SU-DHL-6 (cell line): Measurements from ENCODE around the gene GUCY1A1.

Experiments used
- H2AFZ ChIP-seq: fragments of 200-600 bp; sonication (generic); 2 replicates; pipeline ENCODE4 v1.6.1; 2014; ENCODE audit warnings: low read depth, mild to moderate bottlenecking, moderate library complexity, mixed read lengths, antibody characterized with exemption, low read length; ENCODE audit not compliant: severe bottlenecking
- H3F3A ChIP-seq: fragments of 200-600 bp; shearing (Covaris generic); 2 replicates; pipeline ENCODE4 v1.6.0; 2016; ENCODE audit warnings: antibody characterized with exemption, mild to moderate bottlenecking; ENCODE audit not compliant: insufficient read depth
- H3K27ac ChIP-seq: fragments of 200-600 bp; sonication (generic); 2 replicates; pipeline ENCODE4 v1.5.1; 2016; ENCODE audit warnings: low read depth, mild to moderate bottlenecking, low read length, moderate library complexity, mixed read lengths
- H3K27me3 ChIP-seq: fragments of 200-600 bp; sonication (generic), shearing (Covaris generic); 2 replicates; pipeline ENCODE4 v1.6.0; 2014; ENCODE audit warnings: mild to moderate bottlenecking, low read length
- H3K36me3 ChIP-seq: fragments of 200-600 bp; sonication (generic); 2 replicates; pipeline ENCODE4 v1.6.1; 2014; ENCODE audit warnings: mild to moderate bottlenecking, low read length, mixed read lengths
- H3K4me2 ChIP-seq: fragments of 300-600, 200-600 bp; shearing (Covaris generic), sonication (generic); 2 replicates; pipeline ENCODE4 v1.6.0; 2014; ENCODE audit warnings: low read length, low read depth, mild to moderate bottlenecking; ENCODE audit not compliant: poor library complexity, severe bottlenecking
- H3K4me3 ChIP-seq: fragments of 200-600 bp; sonication (generic); 2 replicates; pipeline ENCODE4 v1.5.1; 2014; ENCODE audit warnings: antibody characterized with exemption, low read length, mild to moderate bottlenecking, mixed read lengths; ENCODE audit not compliant: insufficient read depth, poor library complexity, severe bottlenecking
- H3K79me2 ChIP-seq: fragments of 200-600 bp; sonication (generic); 2 replicates; pipeline ENCODE4 v1.6.1; 2014; ENCODE audit warnings: mild to moderate bottlenecking, low read length, moderate library complexity; ENCODE audit not compliant: insufficient read depth
- H3K9ac ChIP-seq: fragments of 200-600 bp; sonication (generic); 2 replicates; pipeline ENCODE4 v1.7.0; 2014; ENCODE audit warnings: mild to moderate bottlenecking, low read length
- H3K9me2 ChIP-seq: fragments of 200-600 bp; sonication (generic); replicated peaks from 2 replicates; pipeline ENCODE4 v1.6.1; 2014; ENCODE audit warnings: low read length; ENCODE audit not compliant: insufficient read depth
- H3K9me3 ChIP-seq: fragments of 200-600 bp; sonication (generic); 2 replicates; pipeline ENCODE4 v1.6.1; 2014; ENCODE audit warnings: low read length, mixed read lengths; ENCODE audit not compliant: insufficient read depth
- H4K20me1 ChIP-seq: fragments of 200-600 bp; sonication (generic); 2 replicates; pipeline ENCODE4 v1.6.1; 2014; ENCODE audit warnings: low read depth, mild to moderate bottlenecking, antibody characterized with exemption, low read length, moderate library complexity, mixed read lengths
- EZH2phosphoT487 ChIP-seq: fragments of 200-600 bp; sonication (generic), shearing (Covaris generic); conservative IDR thresholded peaks from 2 replicates; pipeline ENCODE4 v1.6.1; 2018; ENCODE audit warnings: mild to moderate bottlenecking, antibody characterized with exemption, low read length, moderate library complexity, mixed read lengths
- TF ChIP-seq, protein P1 (sequence below): fragments of 200-600 bp; sonication (generic); IDR thresholded peaks from one replicate; pipeline ENCODE4 v1.5.1; 2017; ENCODE audit warnings: antibody characterized with exemption, mild to moderate bottlenecking, low read length, moderate library complexity; ENCODE audit not compliant: insufficient read depth, poor library complexity, severe bottlenecking

GUCY1A1 gene

DNA sequence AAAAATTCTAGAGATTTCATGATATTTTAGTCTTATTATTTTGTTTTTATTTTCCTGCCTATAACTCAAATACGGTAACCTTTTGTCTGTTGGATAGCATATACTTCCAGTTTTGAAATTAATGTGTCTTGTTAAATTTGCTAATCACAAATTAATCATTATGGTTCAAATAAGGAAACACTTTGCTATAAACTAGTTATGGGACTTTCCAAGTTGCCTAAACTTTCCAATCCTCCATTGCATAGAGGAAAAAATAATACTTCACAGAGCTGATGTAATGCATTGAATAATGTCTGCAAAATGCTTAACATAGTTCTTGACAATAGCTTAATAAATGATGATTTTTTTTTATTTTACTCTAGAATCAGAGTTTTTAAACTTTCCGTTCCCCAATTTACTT, 96.9 kb downstream of the GUCY1A1 start:
- no peaks in the 10 kb centered on the region for H3K27me3 ChIP-seq

DNA sequence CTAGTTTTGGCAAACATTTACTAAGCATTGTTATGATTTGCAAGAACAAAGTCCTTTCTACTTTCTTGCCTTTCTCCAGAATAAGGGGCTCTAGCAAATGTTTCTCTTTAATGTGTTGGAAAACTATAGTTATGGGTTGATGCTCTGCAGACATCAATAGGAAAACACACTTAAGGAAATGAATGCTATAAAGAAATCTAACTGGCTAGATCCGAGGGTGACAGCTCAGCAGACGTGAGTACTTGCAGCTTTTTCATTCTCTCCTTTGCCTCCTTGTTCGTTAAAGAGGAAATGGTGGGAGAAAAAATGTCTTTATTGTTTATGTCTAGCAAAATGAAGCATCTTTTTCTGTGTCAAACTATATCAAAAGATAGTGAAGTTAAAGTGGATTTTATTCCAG, 98.5 kb downstream of the GUCY1A1 start:
- TF ChIP-seq, protein P1, sequence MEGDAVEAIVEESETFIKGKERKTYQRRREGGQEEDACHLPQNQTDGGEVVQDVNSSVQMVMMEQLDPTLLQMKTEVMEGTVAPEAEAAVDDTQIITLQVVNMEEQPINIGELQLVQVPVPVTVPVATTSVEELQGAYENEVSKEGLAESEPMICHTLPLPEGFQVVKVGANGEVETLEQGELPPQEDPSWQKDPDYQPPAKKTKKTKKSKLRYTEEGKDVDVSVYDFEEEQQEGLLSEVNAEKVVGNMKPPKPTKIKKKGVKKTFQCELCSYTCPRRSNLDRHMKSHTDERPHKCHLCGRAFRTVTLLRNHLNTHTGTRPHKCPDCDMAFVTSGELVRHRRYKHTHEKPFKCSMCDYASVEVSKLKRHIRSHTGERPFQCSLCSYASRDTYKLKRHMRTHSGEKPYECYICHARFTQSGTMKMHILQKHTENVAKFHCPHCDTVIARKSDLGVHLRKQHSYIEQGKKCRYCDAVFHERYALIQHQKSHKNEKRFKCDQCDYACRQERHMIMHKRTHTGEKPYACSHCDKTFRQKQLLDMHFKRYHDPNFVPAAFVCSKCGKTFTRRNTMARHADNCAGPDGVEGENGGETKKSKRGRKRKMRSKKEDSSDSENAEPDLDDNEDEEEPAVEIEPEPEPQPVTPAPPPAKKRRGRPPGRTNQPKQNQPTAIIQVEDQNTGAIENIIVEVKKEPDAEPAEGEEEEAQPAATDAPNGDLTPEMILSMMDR, result no peak
- no peaks in the 10 kb centered on the region for H3K36me3 ChIP-seq
- H4K20me1 ChIP-seq, result no peaks in the 10 kb centered on the region
- no peaks in the 10 kb centered on the region for H3K27me3 ChIP-seq
- H2AFZ ChIP-seq, result no peak overlapping the region
- no peaks in the 10 kb centered on the region for H3K9me3 ChIP-seq
- no peak overlapping the region for H3K9ac ChIP-seq
- no peaks in the 10 kb centered on the region for H3K79me2 ChIP-seq
- no peak overlapping the region for H3K4me3 ChIP-seq
- H3K4me2 ChIP-seq, result no peak overlapping the region
- H3K27ac ChIP-seq, result no peak overlapping the region
- no peaks in the 10 kb centered on the region for H3F3A ChIP-seq
- no peaks in the 10 kb centered on the region for H3K9me2 ChIP-seq

More for the DNA sequence above, 96.9 kb downstream of the GUCY1A1 start:
- no peaks in the 10 kb centered on the region for H3K9me3 ChIP-seq
- no peak overlapping the region for H3K9ac ChIP-seq
- H3K4me3 ChIP-seq, result no peak overlapping the region
- no peak overlapping the region for H3K27ac ChIP-seq
- no peak overlapping the region for H2AFZ ChIP-seq
- no peaks in the 10 kb centered on the region for H3K9me2 ChIP-seq
- H4K20me1 ChIP-seq, result no peaks in the 10 kb centered on the region
- H3K79me2 ChIP-seq, result no peaks in the 10 kb centered on the region
- no peak overlapping the region for H3K4me2 ChIP-seq
- no peak for TF ChIP-seq EZH2phosphoT487
- TF ChIP-seq, protein P1, result no peak
- H3K36me3 ChIP-seq, result no peaks in the 10 kb centered on the region
- H3F3A ChIP-seq, result no peaks in the 10 kb centered on the region

DNA sequence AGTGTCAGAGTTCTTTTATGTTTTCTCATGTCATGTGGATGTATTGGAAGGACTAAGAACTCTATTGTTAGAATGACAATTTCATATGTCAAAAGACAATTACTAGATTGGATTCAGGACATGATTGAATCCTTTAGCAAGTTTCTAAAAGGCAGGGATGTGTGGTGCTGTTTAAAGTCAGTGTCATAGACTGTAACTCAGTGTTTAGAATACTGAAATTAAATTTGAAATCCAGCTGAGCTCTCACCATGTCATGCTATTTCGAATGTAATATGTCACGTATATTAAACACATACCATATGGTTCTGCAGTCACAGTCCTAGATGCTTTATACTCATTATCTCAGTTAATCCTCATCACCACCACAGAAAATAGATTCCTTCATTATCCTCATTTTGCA, 100.0 kb downstream of the GUCY1A1 start:
- Histone ChIP-seq H3K27ac (no peak overlapping the region), H3K9ac (no peak overlapping the region), H3K9me2 (no peaks in the 10 kb centered on the region), H3K79me2 (no peaks in the 10 kb centered on the region), H3K27me3 (no peaks in the 10 kb centered on the region), H3K4me3 (no peak overlapping the region), H3K36me3 (no peaks in the 10 kb centered on the region), H3K4me2 (no peak overlapping the region), H3F3A (no peaks in the 10 kb centered on the region), H4K20me1 (no peaks in the 10 kb centered on the region), H3K9me3 (no peaks in the 10 kb centered on the region), H2AFZ (no peak overlapping the region)
- no peak for TF ChIP-seq EZH2phosphoT487
- TF ChIP-seq, protein P1, result no peak

DNA sequence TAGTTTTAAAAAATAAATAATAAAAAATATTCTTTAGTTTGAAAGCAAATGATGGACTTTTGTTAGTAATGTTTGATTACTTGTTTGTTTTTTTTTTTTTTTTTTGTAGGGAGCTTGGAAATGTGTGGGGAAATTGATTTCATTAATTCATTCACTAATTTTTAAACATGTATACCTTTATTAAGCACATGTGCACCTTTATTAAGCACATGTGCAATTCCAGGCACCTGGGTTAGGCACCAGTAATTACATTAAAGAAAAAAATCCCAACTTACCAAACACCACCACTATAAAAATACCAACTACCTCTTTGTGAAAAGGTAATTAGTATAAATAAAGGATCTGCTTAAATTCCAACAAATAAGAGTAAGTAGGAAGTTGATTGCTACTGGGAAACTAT, 101.7 kb downstream of the GUCY1A1 start:
- H3K27ac ChIP-seq, result no peak overlapping the region
- no peak for TF ChIP-seq EZH2phosphoT487
- no peak overlapping the region for H3K4me2 ChIP-seq
- H3K9me2 ChIP-seq, result no peaks in the 10 kb centered on the region
- H3K4me3 ChIP-seq, result no peak overlapping the region
- no peaks in the 10 kb centered on the region for H3K9me3 ChIP-seq
- H3K27me3 ChIP-seq, result no peaks in the 10 kb centered on the region
- no peaks in the 10 kb centered on the region for H4K20me1 ChIP-seq
- no peaks in the 10 kb centered on the region for H3K79me2 ChIP-seq
- H3F3A ChIP-seq, result no peaks in the 10 kb centered on the region
- H2AFZ ChIP-seq, result no peak overlapping the region
- no peaks in the 10 kb centered on the region for H3K36me3 ChIP-seq
- no peak overlapping the region for H3K9ac ChIP-seq
